Measurements from ENCODE around the gene TMEM17. TPM values are rescaled to one million over a fixed set of nuclear protein-coding genes. Genes with fewer than 3 reads are reported as not detected.

TMEM17 gene
- total and polyA plus RNA-seq, 7 donors, result 0.73 to 3.4 (median 1.7) TPM; not detected in 2

DNA sequence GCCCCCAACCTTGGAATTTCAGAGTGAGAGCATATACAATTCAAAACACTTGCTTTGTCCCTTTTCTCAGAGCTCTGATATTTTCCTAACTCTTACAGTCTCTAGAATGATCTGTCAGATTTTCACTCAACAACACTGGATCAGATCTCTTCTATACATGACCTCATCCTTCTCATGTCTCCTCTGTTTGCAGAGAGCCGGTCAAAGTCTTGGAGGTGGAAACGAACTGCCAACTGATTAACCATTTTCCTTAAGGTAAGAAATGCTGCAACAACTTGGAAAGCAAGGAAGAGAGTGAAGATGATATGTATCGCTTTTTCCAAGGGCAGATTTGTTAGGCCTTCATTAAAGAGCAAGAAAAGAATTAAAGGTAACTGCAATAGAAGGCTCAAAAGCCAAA is 4.9 kb downstream of the TMEM17 start:
- TF ChIP-seq POLR2AphosphoS5 (IDR thresholded peaks at IDR 0.05), result no peak
- TF ChIP-seq EP300 (IDR thresholded peaks at IDR 0.05), result no peak
- no peak for TF ChIP-seq POLR2A (IDR thresholded peaks at IDR 0.05)
- TF ChIP-seq, protein P1, sequence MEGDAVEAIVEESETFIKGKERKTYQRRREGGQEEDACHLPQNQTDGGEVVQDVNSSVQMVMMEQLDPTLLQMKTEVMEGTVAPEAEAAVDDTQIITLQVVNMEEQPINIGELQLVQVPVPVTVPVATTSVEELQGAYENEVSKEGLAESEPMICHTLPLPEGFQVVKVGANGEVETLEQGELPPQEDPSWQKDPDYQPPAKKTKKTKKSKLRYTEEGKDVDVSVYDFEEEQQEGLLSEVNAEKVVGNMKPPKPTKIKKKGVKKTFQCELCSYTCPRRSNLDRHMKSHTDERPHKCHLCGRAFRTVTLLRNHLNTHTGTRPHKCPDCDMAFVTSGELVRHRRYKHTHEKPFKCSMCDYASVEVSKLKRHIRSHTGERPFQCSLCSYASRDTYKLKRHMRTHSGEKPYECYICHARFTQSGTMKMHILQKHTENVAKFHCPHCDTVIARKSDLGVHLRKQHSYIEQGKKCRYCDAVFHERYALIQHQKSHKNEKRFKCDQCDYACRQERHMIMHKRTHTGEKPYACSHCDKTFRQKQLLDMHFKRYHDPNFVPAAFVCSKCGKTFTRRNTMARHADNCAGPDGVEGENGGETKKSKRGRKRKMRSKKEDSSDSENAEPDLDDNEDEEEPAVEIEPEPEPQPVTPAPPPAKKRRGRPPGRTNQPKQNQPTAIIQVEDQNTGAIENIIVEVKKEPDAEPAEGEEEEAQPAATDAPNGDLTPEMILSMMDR (IDR thresholded peaks at IDR 0.05), result no peak
- Histone ChIP-seq H3K4me3 (no peak overlapping the region), H3K27me3 (no peaks in the 10 kb centered on the region), H3K9me3 (no peaks in the 10 kb centered on the region), H3K36me3 (peaks cover 0 to 4% (median 0%) of the 10 kb centered on the region in 4 donors), H3K4me1 (peaks cover 0 to 9% (median 4%) of the 10 kb centered on the region in 4 donors), H3K27ac (no peak overlapping the region)
- intact Hi-C loops (cut with DNase I), result loop anchor here (10.0 kb wide), 1 partner anchor 164 kb away; no protein-coding TSS in a partner anchor
- WGBS, 2 donors, result 35 to 80% methylated on average over 3 of the region's 3 CpGs
- no peak for DNase-seq

DNA sequence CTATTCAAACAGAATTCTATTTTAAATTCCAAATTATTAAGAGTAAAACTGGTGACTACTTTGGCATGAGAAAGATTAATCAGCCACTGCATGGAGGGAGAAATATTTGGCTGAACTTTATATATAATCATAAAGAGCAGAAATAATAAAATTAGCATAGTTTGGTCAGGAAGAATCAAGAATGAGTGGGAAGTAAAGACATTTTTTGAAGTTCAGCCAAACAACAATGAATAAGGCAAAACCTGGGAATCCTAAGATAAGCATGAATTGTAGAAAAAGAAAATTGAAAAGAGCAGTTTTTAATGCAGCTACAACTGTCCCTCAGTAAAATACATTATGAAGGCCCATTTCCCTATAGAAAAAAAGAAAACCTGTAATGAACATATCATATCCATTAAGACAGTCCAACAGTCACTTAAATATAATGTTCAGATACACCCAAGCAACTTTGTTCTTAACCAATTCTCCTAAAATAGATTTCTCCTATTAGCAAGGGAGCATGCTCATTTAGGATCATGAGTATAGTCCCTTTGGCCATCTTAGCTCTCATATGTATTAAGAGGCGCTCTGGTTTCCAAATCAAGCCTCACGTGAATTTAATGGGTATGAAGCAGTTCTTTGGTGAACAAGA is 6.5 kb downstream of the TMEM17 start:
- no peak for DNase-seq
- H3K4me3 ChIP-seq, result no peak overlapping the region
- H3K4me1 ChIP-seq, result no peaks in the 10 kb centered on the region
- WGBS, 2 donors, result 93 to 97% methylated on average over 2 of the region's 2 CpGs
- no peak overlapping the region for H3K27ac ChIP-seq
- intact Hi-C loops (cut with DNase I), result loop anchor here (10.0 kb wide), 1 partner anchor 165 kb away; no protein-coding TSS in a partner anchor
- TF ChIP-seq POLR2A (IDR thresholded peaks at IDR 0.05), result no peak
- no peak for TF ChIP-seq EP300 (IDR thresholded peaks at IDR 0.05)
- TF ChIP-seq, protein P1 (IDR thresholded peaks at IDR 0.05), result no peak
- TF ChIP-seq POLR2AphosphoS5 (IDR thresholded peaks at IDR 0.05), result no peak
- H3K36me3 ChIP-seq, result peaks cover 0 to 4% (median 0%) of the 10 kb centered on the region in 4 donors
- no peaks in the 10 kb centered on the region for H3K9me3 ChIP-seq
- no peaks in the 10 kb centered on the region for H3K27me3 ChIP-seq

DNA sequence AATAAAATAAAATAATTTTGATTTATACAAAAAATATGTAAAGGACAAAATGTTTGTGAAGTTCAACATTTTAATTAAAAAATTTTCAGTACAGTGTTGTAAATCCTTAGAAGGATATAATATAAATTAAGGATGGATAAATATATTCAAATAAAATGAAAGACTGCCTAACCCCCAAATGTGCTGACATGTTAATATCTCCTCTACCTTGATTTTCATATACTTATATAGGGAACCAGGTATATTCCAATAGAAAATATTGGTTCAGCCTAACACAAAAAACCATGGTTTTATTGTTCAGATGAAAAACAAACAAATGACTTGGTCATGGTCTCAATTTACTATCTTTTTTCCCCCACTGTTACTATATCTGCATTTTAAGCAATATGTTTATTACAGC is 7.3 kb downstream of the TMEM17 start:
- H3K36me3 ChIP-seq, result peaks cover 0 to 4% (median 0%) of the 10 kb centered on the region in 4 donors
- no peaks in the 10 kb centered on the region for H3K9me3 ChIP-seq
- no peak overlapping the region for H3K4me3 ChIP-seq
- no peaks in the 10 kb centered on the region for H3K4me1 ChIP-seq
- TF ChIP-seq POLR2A (IDR thresholded peaks at IDR 0.05) (no peak), EP300 (IDR thresholded peaks at IDR 0.05) (no peak), POLR2AphosphoS5 (IDR thresholded peaks at IDR 0.05) (no peak)
- TF ChIP-seq, protein P1 (IDR thresholded peaks at IDR 0.05), result no peak
- no peak overlapping the region for H3K27ac ChIP-seq
- H3K27me3 ChIP-seq, result no peaks in the 10 kb centered on the region
- intact Hi-C loops (cut with DNase I), result no loop called here
- no peak for DNase-seq

DNA sequence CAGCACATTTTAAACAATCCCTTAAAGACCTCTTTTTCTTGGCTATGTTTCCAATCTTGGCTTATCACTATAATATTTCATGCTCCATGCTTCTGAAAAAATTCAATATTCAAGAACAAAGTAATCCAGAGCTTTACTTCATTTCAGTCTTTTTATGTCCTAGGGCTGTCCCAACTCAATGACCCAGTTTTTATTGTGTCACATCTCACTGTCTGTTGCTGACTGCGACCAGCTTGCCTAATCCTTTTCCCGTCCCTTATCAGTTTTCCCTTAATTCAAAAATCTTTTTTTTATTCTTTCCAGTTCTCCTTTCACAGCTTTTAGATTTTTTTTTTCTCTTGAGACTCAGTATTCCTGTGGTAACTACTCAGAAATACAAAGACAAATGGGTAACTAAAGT is 10.2 kb downstream of the TMEM17 start:
- H3K4me3 ChIP-seq, result no peak overlapping the region
- H3K27ac ChIP-seq, result no peak overlapping the region
- DNase-seq, result no peak
- H3K27me3 ChIP-seq, result no peaks in the 10 kb centered on the region
- peaks cover 0 to under 1% (median 0%) of the 10 kb centered on the region in 4 donors for H3K36me3 ChIP-seq
- intact Hi-C loops (cut with DNase I), result no loop called here
- TF ChIP-seq EP300 (IDR thresholded peaks at IDR 0.05) (no peak), POLR2A (IDR thresholded peaks at IDR 0.05) (no peak), POLR2AphosphoS5 (IDR thresholded peaks at IDR 0.05) (no peak)
- TF ChIP-seq, protein P1 (IDR thresholded peaks at IDR 0.05), result no peak
- H3K9me3 ChIP-seq, result no peaks in the 10 kb centered on the region
- H3K4me1 ChIP-seq, result no peaks in the 10 kb centered on the region
- WGBS, 2 donors, result 85 to 88% methylated on average over 2 of the region's 2 CpGs

DNA sequence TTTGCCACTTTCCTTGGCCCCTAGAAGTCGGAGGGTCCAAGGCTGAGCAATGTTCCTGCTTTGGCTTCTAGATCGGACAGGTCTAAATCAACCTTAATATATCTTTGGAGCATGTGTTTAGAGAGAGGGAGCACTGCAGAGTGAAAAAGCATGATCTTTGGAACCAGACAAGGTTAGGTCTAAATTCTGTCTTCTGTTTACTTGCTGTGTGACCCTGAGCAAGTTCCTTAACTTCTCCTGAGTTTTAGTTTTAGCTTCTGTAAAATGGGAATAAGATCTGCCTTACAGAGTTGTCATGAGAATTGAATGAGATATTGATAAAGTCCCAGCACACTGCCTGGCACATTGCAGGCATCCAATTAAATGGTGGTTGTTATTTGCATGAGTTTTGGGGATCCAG is 13.9 kb downstream of the TMEM17 start:
- intact Hi-C loops (cut with DNase I), result no loop called here
- Histone ChIP-seq H3K27ac (no peak overlapping the region), H3K4me1 (peaks cover 0 to 10% (median 7%) of the 10 kb centered on the region in 4 donors), H3K27me3 (no peaks in the 10 kb centered on the region), H3K36me3 (no peaks in the 10 kb centered on the region), H3K9me3 (no peaks in the 10 kb centered on the region), H3K4me3 (no peak overlapping the region)
- no peak for DNase-seq
- 91 to 94% methylated on average over 2 of the region's 2 CpGs for WGBS, 2 donors
- TF ChIP-seq, protein P1 (IDR thresholded peaks at IDR 0.05), result no peak
